GM12878 (cell line): Measurements from ENCODE around the gene VAV2. TPM values are rescaled to one million over a fixed set of nuclear protein-coding genes. Genes with fewer than 3 reads are reported as not detected.
A peak's percentile ranks its signal among the peaks of the same experiment; 100 is the strongest.

Experiments
- ATAC-seq: fragments of 200-7000 bp; cut with Tn5 transposase; 3 replicates; pipeline ENCODE4 v1.9.1; 2020; ENCODE audit warnings: mild to moderate bottlenecking, moderate library complexity
- BruUV-seq: library from RNA; stranded (reverse); fragments of 400-500 nt; replicated peaks from 2 replicates; lab custom pipeline; 2021; lab: Mats Ljungman, UMichigan
- CTCF ChIA-PET: fragments of 300-600 bp; sonication (Branson Sonifier 250); formaldehyde crosslinking; extraction: SDS; loops from one replicate; lab custom pipeline; 2021; ENCODE audit warnings: inconsistent platforms; lab: Yijun Ruan, JAX
- POLR2A ChIA-PET: fragments of 350-600 bp; formaldehyde crosslinking; extraction: SDS; loops from one replicate; lab custom pipeline; 2021; ENCODE audit warnings: inconsistent platforms; lab: Charles Lee
- RAD21 ChIA-PET: fragments of 300-600 bp; sonication (Branson Sonifier 250); formaldehyde crosslinking; loops from one replicate; lab custom pipeline; 2023; ENCODE audit warnings: antibody characterized with exemption; ENCODE audit not compliant: unreplicated experiment; lab: Charles Lee
- SMC1A ChIA-PET: fragments of 300-600 bp; sonication (Branson Sonifier 250); formaldehyde crosslinking; loops from one replicate; lab custom pipeline; 2023; ENCODE audit not compliant: unreplicated experiment, uncharacterized antibody; lab: Charles Lee
- DNase-seq: peaks from one replicate; pipeline ENCODE4 v3.0.0-alpha.2; 2011; ENCODE audit warnings: low read depth, low spot score
- FAIRE-seq: peaks from 3 replicates; lab custom pipeline; 2011; peaks lifted over from hg19 to GRCh38; lab: Jason Lieb, UNC
- H2AFZ ChIP-seq: 2 replicates; pipeline ENCODE4 v1.6.0; 2011; ENCODE audit warnings: low read depth, low read length, control low read depth; ENCODE audit not compliant: control insufficient read depth
- H3K27ac ChIP-seq: 2 replicates; pipeline ENCODE4 v1.5.1; 2011; ENCODE audit warnings: control low read depth; ENCODE audit not compliant: control insufficient read depth, insufficient read depth
- H3K27me3 ChIP-seq, 2 experiments: replicated peaks in 1 of 2; 2 replicates each; pipeline versions ENCODE4 v1.6.0 to v1.6.1; 2011; ENCODE audit warnings: low read length in 1 of 2; ENCODE audit not compliant: control insufficient read depth in 2 of 2, insufficient read depth in 2 of 2
- H3K36me3 ChIP-seq, 2 experiments: 2 replicates each; pipeline ENCODE4 v1.5.1; 2011; ENCODE audit warnings: low read length in 1 of 2; ENCODE audit not compliant: control insufficient read depth in 2 of 2, insufficient read depth in 2 of 2
- H3K4me1 ChIP-seq: 2 replicates; pipeline ENCODE4 v1.6.1; 2011; ENCODE audit warnings: mild to moderate bottlenecking, low read length, moderate library complexity, mixed read lengths; ENCODE audit not compliant: control insufficient read depth, insufficient read depth
- H3K4me2 ChIP-seq: 2 replicates; pipeline ENCODE4 v1.6.0; 2011; ENCODE audit warnings: control low read depth; ENCODE audit not compliant: control insufficient read depth, insufficient read depth
- H3K4me3 ChIP-seq: fragments of 200-600 bp; sonication (generic); 2 replicates; pipeline ENCODE4 v1.5.1; 2016
- H3K79me2 ChIP-seq: 2 replicates; pipeline ENCODE4 v1.6.0; 2011; ENCODE audit warnings: low read length; ENCODE audit not compliant: control insufficient read depth, insufficient read depth
- H3K9ac ChIP-seq: 2 replicates; pipeline ENCODE4 v1.8.0; 2011; ENCODE audit warnings: low read length, control low read depth, mixed read lengths; ENCODE audit not compliant: control insufficient read depth, insufficient read depth
- H3K9me3 ChIP-seq: replicated peaks from 3 replicates; pipeline ENCODE4 v1.5.1; 2011; ENCODE audit warnings: mild to moderate bottlenecking, low read length; ENCODE audit not compliant: control insufficient read depth, insufficient read depth
- H4K20me1 ChIP-seq: 2 replicates; pipeline ENCODE4 v1.6.0; 2011; ENCODE audit not compliant: control insufficient read depth, insufficient read depth
- BACH1 ChIP-seq: fragments of 450-650 bp; IDR thresholded peaks from 2 replicates; pipeline ENCODE4 v1.6.1; 2017; ENCODE audit warnings: mild to moderate bottlenecking, borderline replicate concordance
- BHLHE40 ChIP-seq, 2 experiments: fragments of 450-650 bp in 1 of 2; IDR thresholded peaks; 2 replicates each; pipeline ENCODE4 v1.6.1; 2011 to 2017; ENCODE audit warnings: low read depth in 2 of 2, borderline replicate concordance in 1 of 2, improper control_type of control experiment in 1 of 2, low read length in 1 of 2, mild to moderate bottlenecking in 1 of 2
- CHD2 ChIP-seq: IDR thresholded peaks from 2 replicates; pipeline ENCODE4 v1.6.1; 2011; ENCODE audit warnings: low read depth, low read length, improper control_type of control experiment, borderline replicate concordance
- CREM ChIP-seq: IDR thresholded peaks from 2 replicates; pipeline ENCODE4 v1.6.1; 2014; ENCODE audit warnings: antibody characterized with exemption, low read depth
- EGR1 ChIP-seq, 2 experiments: IDR thresholded peaks; 1 replicate in 1 of 2; 2 replicates in 1 of 2; pipeline ENCODE4 v1.6.1; 2011 to 2012; ENCODE audit warnings: low read depth in 2 of 2, low read length in 2 of 2, borderline replicate concordance in 1 of 2, mild to moderate bottlenecking in 1 of 2, moderate library complexity in 1 of 2
- HCFC1 ChIP-seq: fragments of 150-350 bp; IDR thresholded peaks from 2 replicates; pipeline ENCODE4 v1.6.1; 2014; ENCODE audit warnings: low read length
- HDGF ChIP-seq: fragments of 450-650 bp; IDR thresholded peaks from 2 replicates; pipeline ENCODE4 v1.6.1; 2016; ENCODE audit warnings: antibody characterized with exemption
- IRF3 ChIP-seq: fragments of 450-650 bp; IDR thresholded peaks from 2 replicates; pipeline ENCODE4 v1.6.1; 2014; ENCODE audit warnings: mild to moderate bottlenecking
- MAX ChIP-seq: IDR thresholded peaks from 2 replicates; pipeline ENCODE4 v1.6.1; 2012; ENCODE audit warnings: low read depth, low read length, improper control_type of control experiment
- MEF2A ChIP-seq: IDR thresholded peaks from 2 replicates; pipeline ENCODE4 v1.6.1; 2011; ENCODE audit warnings: low read depth, mild to moderate bottlenecking, low read length, moderate library complexity; ENCODE audit not compliant: insufficient read depth
- MLLT1 ChIP-seq: fragments of 450-650 bp; IDR thresholded peaks from 2 replicates; pipeline ENCODE4 v1.6.1; 2016; ENCODE audit warnings: mild to moderate bottlenecking
- NR2F1 ChIP-seq: fragments of 450-650 bp; conservative IDR thresholded peaks from 2 replicates; pipeline ENCODE4 v1.6.1; 2017; ENCODE audit warnings: mild to moderate bottlenecking
- SKIL ChIP-seq: fragments of 450-650 bp; IDR thresholded peaks from 2 replicates; pipeline ENCODE4 v1.6.1; 2017; ENCODE audit warnings: mild to moderate bottlenecking, low read depth, inconsistent platforms; ENCODE audit not compliant: poor library complexity, severe bottlenecking
- SPI1 ChIP-seq: IDR thresholded peaks from 2 replicates; pipeline ENCODE4 v1.6.1; 2011; ENCODE audit warnings: low read depth, mild to moderate bottlenecking, low read length, moderate library complexity, borderline replicate concordance; ENCODE audit not compliant: insufficient read depth
- USF2 ChIP-seq: IDR thresholded peaks from 2 replicates; pipeline ENCODE4 v1.6.1; 2011; ENCODE audit warnings: low read depth, low read length, improper control_type of control experiment, borderline replicate concordance
- ZNF24 ChIP-seq: fragments of 450-650 bp; IDR thresholded peaks from 2 replicates; pipeline ENCODE4 v1.6.1; 2017; ENCODE audit warnings: antibody characterized with exemption, mild to moderate bottlenecking
- WGBS: methylation state at CpG from one replicate; pipeline ENCODE4 v1.1.6; 2016; ENCODE audit warnings: low lambda C conversion rate; ENCODE audit not compliant: insufficient replicate concordance, insufficient coverage; ENCODE audit errors: missing lambda C conversion rate; 5-methylcytosine and 5-hydroxymethylcytosine counted together
- in situ Hi-C: fragments of 300-500 bp; cut with MboI; formaldehyde crosslinking; loops from 9 replicates; pipeline ENCODE4 v1.14.3; 2018; ENCODE audit warnings: mixed read lengths
- intact Hi-C: fragments of 100-400 bp; cut with micrococcal nuclease; formaldehyde crosslinking; loops from one replicate; pipeline ENCODE4 v1.14.2; 2022; ENCODE audit not compliant: unreplicated experiment
- polyA plus RNA-seq, 11 experiments: library from polyadenylated mRNA; depleted of rRNA in 4 of 11; unstranded in 6 of 11; stranded (reverse) in 5 of 11; fragments of >200 nt; fragmentation: Nextera tagmentation in 4 of 11; fragmentation: Illumina TruSeq in 1 of 11; extraction: Ambion mirVana in 4 of 11; extraction: Trizol in 1 of 11; gene quantifications; 1 replicate in 1 of 11; 2 replicates in 10 of 11; pipeline versions ENCODE4 v1.2.1 to v1.2.3, GENCODE V29; 2011 to 2016; ENCODE audit warnings: inconsistent platforms in 2 of 11, missing spikeins in 2 of 11, low read depth in 1 of 11
- total RNA-seq, 4 experiments: library from RNA; depleted of rRNA in 3 of 4; stranded (reverse); fragments of >200 nt in 3 of 4; fragmentation: Illumina TruSeq in 1 of 4; extraction: Trizol in 1 of 4; gene quantifications; 2 replicates each; pipeline versions ENCODE4 v1.2.1 to v1.2.3, GENCODE V29; 2013 to 2021

The VAV2 gene
- total and polyA plus RNA-seq, 10 of the 15 experiments (the other 5 are each of a cell fraction or from before 2014, with no cell fraction given), result 0.13 to 43.9 (median 16.9) TPM

GRCh38 chr9:133959171-133959570 lies 33.0 kb downstream of the VAV2 start (continued):
- TF ChIP-seq MLLT1 (no peak), SKIL (no peak)

GRCh38 chr9:133958756-133959155 lies 33.4 kb downstream of the VAV2 start:
- ChIA-PET CTCF (interaction anchor here (1.3 to 1.6 kb wide), 2 partner anchors 35 to 176 kb away, joined by 4 to 5 read pairs; no protein-coding TSS in a partner anchor), SMC1A (interaction anchor here (0.6 to 1.4 kb wide), 3 partner anchors 12 to 32 kb away, joined by 3 to 4 read pairs (median 3); no protein-coding TSS in a partner anchor), POLR2A (interaction anchor here (0.7 to 2.1 kb wide), 3 partner anchors 10 to 32 kb away, joined by 3 to 14 read pairs (median 6); no protein-coding TSS in a partner anchor), RAD21 (interaction anchor here (0.8 to 4.9 kb wide), 4 partner anchors 13 to 137 kb away, joined by 4 to 32 read pairs (median 6); no protein-coding TSS in a partner anchor)
- FAIRE-seq (no peak), DNase-seq (no peak), ATAC-seq (peak; percentile 41)
- peak overlapping the region; percentile 88 for H3K27ac ChIP-seq
- peak overlapping the region; percentile 65 for H3K9ac ChIP-seq
- in situ Hi-C loops (no loop called here), intact Hi-C loops (no loop called here)
- peak overlapping the region; percentile 64; the same call in 1 of the 2 replicates for H3K4me3 ChIP-seq
- H3K79me2 ChIP-seq, result peaks cover 80% of the 10 kb centered on the region
- no peak overlapping the region for H2AFZ ChIP-seq
- H3K4me2 ChIP-seq, result peak overlapping the region; percentile 95
- H4K20me1 ChIP-seq, result no peaks in the 10 kb centered on the region
- WGBS, result 0% methylated on average over 6 of the region's 6 CpGs
- no peaks in the 10 kb centered on the region for H3K27me3 ChIP-seq
- peaks cover 0 to 4% of the 10 kb centered on the region in 2 experiments; a peak in 2 of 4 replicates for H3K36me3 ChIP-seq
- H3K9me3 ChIP-seq, result no peaks in the 10 kb centered on the region
- BruUV-seq, result no TSS peak
- H3K4me1 ChIP-seq, result peaks cover 66% of the 10 kb centered on the region
- TF ChIP-seq NR2F1, result 0 out of 2 replicates have a peak, but pooled peaks have one; percentile 24
- TF ChIP-seq HCFC1, result no peak
- TF ChIP-seq CREM, result no peak
- 0 out of 2 replicates have a peak, but pooled peaks have one; percentile 52 for TF ChIP-seq CHD2
- no peak for TF ChIP-seq USF2
- no peak for TF ChIP-seq MAX
- TF ChIP-seq EGR1 (IDR thresholded peaks at IDR 0.05; ENCODE audit: borderline replicate concordance in 1 of 2, low read depth in 2 of 2, low read length in 2 of 2), result peak in 1 of 2 experiments; percentile 42; a peak in 1 of 3 replicates
- TF ChIP-seq BHLHE40 (IDR thresholded peaks at IDR 0.05; ENCODE audit: borderline replicate concordance in 1 of 2, low read depth in 2 of 2, low read length in 1 of 2), result peak in 1 of 2 experiments; percentile 51; a peak in 1 of 4 replicates
- 0 out of 2 replicates have a peak, but pooled peaks have one; percentile 27 for TF ChIP-seq SPI1
- no peak for TF ChIP-seq IRF3
- peak; percentile 83; the same call in 1 of the 2 replicates for TF ChIP-seq MEF2A
- TF ChIP-seq BACH1, result peak; percentile 20; the same call in 1 of the 2 replicates
- 0 out of 2 replicates have a peak, but pooled peaks have one; percentile 29 for TF ChIP-seq HDGF
- TF ChIP-seq ZNF24, result peak; percentile 91
